ENCODE results near the gene ARMC2.
"Not testable (repeated sequence)": the region's sequence is repeated elsewhere in the genome, so short reads cannot be mapped to it uniquely, and the experiment has no call there.

Gene ARMC2

DNA sequence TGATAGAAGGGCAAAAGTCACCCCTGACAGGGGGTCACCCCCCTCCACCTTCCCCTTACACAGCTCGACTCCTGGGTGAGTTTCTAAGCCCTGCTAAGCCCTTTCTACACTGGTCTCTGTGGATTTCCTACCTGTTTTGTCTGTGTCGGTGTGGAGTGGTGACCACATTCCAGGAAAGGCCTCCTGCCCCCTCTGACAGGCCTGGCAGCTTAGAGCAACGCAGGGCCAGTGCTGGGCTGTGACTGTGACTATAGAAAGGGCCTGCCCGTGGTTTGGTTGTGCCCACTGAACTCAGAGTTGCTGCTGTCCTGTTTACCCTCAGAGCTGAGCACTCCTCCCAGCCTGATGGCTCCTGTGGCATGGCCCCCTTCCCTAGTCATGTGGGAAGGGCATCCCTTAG, 109.0 kb downstream of the ARMC2 start:
- no peak for DNase-seq

DNA sequence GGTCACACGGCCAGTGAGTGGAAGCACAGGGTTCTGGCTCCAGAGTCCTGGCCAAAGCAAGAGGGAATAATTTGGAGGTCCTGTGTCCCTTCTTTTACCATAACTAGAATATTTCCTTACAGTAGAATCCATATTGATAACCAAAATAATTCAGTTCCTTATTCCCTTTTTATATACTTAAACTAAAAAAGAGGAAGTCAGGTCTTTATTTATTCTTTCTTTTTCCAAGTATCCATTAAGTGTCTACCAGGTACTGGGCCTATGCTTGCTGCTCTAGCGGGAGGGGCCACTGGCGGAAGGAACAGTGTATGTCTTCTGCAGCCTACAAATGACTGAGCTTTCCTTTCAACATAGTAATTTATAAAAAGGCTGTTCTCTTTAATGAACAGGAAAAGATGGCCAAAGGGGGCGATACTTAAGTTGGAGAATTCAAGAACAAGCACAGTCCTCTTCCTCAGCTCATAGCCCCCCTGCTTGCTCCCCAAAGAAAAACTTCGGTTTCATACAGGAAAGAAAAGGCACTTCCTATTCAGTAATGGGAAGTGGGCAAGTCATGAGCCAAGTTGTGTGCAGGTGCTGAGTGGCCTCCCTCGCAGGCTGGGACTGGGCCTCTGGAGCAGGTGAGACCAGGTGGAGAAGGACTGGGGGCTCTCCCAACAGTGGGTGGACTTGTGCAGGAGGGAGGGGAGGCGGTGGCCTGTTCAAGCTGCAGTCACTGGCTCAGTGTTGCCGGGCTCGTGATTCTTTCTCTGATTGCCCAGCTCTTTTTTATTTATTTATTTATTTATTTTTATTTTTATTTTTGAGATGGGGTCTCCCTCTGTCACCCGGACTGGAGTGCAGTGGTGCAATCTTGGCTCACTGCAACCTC, 110.9 kb downstream of the ARMC2 start:
- DNase-seq: no peak

DNA sequence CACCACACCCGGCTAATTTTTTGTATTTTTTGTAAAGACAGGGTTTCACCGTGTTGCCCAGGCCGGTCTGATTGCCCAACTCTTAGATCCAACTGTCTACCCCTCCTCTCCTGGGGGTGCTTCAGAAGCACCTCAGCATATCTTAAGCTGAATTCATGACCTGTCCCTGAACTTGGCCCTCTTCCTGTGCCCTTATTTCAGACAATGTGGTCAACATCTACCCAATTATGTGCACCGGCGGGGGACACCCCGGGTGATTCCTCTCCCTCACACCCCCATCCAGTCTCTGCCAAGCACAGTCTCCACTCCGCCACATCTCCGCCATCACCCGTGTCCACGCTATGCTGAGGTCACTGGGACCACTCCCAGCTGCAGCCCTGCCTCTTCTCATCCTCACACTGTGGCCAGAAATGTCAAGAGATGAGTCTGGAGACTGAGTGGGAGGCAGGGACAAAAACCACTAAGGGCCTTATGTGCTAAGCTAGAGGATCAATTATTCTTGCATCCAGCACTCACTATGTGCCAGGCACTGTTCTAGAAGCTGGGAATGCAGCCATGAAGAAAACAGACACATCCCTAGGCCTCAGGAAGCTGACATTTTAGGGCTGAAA, 111.9 kb downstream of the ARMC2 start:
- no peak for DNase-seq

DNA sequence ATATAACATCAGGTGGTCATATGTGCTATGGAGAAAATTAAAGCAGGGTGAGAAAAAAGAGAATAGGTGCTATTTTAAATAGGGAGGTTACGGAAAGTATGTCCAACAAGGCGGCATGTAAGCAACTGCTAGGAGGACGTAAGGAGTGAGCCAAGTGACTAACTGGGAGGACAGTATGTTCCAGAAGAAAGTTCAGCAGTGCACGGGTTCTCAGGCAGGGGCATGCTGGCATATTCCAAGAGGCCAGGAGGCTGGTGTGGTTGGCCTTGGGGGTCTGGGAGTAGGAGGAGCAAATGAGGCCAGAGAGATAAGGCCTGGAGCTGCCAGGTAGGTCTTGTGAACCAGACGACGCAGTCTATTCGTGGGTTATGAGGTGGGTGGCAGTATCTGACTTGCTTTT, 112.4 kb downstream of the ARMC2 start:
- no peak for DNase-seq

DNA sequence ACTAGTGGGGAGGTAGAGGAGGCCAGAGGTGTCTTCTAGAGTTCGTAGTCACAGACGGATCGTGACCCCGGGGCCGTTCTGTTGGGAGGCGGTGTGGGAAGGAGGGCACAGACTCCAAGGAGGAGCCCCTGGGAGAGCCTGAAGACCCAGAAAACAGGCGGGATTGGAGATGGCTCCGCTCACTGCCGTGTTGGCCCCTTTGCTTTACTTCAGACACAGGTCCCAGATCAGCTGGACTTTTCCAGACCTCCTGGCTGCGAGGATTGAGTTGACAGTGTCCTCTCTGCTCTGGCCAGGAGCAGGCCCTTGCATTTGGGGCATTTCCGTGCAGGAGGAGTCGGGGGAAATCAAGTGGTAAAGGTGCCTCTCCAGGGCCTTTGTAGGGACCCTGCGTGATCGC, 112.9 kb downstream of the ARMC2 start:
- DNase-seq: no peak

DNA sequence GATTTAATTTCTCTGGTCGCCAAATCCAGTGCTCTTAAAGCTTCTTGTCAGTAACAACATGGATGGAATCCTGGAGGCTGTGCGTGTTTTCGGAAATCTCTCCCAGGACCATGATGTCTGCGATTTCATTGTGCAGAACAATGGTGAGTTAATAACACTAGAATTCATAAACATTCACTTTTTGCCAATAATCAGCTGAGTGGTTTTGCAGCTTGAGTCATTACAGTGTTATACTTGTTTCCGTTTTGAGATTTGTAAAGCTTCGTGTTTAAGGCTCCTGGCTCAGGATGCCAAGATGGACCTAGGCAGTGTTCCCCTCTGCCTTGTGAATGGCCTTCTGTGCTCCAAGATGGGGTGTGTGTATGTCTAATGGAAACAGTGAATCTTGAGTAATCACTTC, 113.8 kb downstream of the ARMC2 start:
- DNase-seq: peak; percentile 28

DNA sequence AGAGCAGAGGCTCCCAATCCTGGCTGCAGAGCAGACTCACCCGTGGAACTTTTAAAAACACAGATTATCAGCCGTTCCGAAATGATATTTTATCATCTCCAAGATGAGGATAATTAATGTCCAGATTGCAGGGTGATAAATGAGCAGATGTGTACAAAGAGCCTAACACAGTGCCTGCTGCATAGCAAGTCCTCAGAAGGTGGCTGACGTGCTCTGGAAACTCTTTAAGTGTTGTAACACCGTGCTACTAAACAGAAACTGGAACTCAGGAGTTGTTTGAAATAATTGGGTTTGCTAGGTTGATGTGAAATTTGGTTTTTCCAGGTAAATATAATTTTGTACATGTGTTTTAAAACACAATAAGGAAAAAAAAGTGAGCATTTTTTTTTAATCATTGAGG, 118.0 kb downstream of the ARMC2 start:
- no peak for DNase-seq

DNA sequence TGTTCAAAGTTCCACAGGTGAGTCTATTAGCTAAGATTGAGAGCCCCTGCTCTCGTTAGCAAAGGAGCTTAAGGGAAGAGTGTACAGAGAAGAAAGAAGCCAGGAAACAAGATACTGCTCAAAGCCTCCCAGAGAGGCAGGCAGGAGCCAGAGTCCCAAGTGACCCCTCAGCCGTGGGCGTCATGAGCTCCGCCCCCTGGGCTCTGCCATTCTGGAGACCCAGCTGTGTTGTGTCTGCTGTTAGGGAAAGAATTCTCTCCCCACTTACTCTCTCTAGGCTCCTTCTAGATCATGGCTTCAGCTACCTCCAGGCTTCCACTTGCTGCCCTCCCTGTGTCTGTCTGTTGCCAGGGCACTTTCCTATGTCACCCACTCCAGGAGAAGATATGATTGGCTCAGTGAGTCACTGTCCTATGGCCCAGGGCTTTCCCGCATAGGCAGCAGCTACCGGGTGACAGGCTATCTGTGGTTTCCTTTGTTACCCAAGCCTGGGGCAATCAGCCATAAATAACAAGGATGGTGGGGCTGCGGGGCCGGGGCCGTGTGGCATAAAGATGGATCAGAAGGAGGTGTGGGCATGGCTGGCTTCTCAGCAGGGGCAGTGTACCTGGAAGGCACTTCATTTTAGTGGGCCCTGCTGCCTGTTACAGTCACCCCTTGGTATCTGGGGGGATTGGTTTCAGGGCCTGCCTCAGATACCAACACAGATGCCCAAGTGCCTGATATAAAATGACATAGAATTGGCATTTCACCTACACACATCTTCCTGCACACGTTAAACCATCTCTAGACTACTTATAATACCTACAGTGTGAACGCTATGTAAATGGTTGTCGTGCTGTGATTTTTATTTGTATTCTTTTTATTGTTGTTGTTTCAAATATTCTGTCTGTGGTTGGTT, 118.9 kb downstream of the ARMC2 start:
- DNase-seq: peak; percentile 69

DNA sequence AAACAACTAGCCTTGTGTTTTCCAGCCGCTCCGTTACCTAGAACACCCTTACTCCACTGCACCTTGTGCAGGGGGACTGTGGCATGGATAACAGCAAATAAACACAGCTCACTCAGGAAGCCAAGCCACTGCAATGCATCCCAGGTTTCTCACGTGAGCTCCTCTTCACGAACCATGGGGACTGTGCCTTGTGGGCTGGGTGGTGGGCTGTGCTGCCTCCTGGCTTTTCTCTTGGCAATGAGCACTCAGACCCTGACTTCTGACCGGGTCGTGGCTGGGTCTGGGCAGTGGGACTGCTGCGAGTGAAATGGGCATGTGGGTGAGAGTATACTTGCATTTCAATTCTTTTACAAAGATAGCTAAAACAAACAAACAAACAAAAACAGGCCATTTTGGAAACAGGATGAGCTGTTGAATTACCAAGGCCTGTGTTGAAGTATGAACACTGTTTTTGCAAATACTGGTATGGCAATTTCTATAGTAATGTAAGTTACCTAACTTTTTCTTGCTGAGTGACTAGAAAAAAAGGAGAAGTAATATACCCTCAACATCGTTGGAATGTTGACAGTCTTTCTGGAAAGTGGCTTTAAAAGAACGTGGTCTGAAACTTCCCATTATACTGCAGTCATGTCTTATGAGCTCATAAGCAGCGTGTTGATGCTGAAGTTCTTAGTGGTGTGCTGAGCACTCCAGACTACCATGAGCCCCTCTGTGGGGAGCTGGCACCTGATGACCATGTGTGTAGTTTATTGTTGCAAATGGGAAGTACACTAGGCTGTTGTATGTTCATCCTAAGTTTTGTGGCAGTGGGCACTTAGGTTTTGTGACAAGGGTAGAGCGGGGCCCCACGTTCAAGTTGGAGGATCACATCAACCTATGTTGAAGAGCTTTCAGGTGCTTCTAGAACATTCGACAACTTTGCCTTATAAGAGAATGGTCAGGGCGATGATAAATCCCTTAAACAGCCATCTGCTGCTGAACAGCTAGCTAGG, 120.4 kb downstream of the ARMC2 start:
- DNase-seq: no peak

DNA sequence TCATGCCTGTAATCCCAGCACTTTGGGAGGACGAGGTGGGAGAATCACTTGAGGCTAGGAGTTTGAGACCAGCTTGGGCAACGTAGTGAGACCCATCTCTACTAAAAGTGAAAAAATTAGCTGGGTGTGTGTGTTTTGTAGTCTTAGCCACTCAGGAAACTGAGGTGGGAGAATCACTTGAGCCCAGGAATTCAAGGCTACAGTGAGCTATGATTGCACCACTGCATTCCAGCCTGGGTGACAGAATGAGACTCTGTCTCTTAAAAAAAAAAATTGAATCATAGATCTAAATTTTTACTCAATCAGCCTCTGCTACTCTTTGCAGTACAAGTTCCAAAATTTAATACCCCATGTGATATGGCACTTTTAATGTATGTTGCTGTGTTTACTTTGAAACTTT, 121.6 kb downstream of the ARMC2 start:
- DNase-seq: no peak

DNA sequence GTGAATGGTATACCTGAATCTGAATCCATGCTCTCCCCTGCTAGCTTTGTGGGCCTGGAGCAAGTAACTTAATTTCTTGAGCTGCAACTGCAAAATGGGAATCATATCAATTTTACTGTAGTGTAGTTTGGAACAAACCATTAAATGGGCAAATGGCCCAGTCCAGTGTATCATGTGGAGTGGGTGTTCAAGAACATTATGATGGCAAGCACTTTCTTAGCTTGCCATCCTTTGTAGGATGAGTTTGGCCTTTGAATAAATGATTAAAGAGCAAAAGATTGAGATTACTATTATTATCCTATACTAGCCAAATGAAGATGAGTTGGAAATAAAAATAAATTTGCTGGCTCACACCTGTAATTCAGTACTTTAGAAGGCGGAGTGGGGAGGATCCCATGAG, 126.0 kb downstream of the ARMC2 start:
- no peak for DNase-seq

DNA sequence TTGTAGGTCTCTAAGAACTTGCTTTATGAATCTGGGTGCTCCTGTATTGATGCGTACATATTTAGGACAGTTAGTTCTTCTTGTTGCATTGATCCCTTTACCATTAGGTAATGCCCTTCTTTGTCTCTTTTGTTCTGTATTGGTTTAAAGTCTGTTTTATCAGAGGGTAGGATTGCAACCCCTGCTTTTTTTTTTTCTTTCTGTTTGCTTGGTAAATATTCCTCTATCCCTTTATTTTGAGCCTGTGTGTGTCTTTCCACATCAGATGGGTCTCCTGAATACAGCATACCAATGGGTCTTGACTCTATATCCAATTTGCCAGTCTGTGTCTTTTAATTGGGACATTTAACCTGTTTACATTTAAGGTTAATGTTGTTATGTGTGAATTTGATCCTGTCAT, 130.4 kb downstream of the ARMC2 start:
- DNase-seq: not testable (repeated sequence)

DNA sequence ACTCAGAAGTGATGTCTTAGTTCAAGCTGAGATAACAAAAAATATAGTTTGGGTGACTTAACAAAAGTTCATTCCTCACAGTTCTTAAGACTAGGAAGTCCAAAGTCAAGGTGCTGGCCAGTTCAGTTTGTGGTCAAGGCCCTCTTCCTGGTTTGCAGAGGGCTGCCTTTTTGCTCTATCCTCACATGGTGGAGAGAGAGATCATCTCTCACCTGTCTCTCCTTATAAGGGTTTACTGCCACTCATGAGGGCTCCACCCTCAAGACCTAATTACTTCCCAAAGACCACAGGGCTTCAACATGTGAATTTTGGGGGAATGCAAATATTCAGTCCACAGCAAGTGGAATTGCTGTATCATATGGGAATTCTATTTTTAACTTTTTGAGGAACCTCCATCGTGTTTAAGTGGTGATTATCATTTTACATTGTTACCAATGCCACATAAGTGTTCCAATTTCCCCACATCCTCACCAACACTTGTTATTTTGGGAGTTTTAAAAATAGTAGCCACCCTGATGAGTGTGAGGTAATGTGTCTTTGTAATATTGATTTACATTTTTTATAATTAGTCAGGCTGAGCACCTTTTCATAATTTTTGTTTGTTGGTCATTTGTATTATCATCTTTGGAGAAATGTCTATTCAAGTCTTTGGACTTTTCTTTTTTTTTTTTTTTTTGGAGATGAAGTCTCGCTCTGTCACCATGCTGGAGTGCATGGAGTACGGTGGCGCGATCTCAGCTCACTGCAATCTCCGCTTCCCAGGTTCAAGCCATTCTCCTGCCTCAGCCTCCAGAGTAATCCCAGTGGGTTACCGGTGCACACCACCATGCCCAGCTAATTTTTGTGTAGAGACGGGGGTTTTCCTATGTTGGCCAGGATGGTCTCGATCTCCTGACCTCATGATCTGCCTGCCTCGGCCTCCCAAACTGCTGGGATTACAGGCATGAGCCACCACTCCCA, 134.2 kb downstream of the ARMC2 start:
- no peak for DNase-seq

DNA sequence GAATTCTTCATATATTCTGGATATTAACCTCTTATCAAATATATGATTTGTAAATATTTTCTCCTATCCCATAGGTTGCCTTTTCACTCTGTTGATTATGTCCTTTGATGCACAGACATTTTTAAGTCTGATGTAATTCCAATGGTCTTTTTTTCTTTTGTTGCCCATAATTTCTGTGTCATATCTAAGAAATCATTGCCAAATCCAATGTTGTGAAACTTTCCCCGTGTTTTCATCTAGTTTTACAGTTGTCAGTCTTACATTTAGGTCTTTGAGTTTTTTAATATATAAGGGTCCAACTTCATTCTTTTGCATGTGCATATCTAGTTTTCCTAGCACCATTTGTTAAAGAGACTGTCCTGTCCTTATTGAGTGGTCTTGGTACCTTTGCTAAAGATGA, 134.9 kb downstream of the ARMC2 start:
- DNase-seq: no peak

DNA sequence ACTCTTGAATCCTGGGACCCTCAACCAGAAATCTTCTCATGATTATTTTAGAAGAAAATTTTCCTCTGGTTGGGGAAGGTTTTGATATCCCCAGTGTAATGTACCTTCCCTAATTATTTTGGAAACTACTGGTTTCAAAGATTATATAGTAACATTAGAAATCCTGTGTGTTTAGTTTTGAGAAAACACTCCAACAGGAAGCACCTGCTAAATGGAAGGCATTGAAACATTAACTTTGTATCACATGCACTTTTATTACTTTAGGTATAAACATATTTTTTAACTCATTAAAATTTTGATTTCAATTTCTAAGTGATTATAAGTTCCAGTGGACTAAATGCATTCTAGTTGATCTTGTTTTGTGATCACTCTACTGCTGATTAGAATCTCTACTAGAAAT, 137.1 kb downstream of the ARMC2 start:
- no peak for DNase-seq

DNA sequence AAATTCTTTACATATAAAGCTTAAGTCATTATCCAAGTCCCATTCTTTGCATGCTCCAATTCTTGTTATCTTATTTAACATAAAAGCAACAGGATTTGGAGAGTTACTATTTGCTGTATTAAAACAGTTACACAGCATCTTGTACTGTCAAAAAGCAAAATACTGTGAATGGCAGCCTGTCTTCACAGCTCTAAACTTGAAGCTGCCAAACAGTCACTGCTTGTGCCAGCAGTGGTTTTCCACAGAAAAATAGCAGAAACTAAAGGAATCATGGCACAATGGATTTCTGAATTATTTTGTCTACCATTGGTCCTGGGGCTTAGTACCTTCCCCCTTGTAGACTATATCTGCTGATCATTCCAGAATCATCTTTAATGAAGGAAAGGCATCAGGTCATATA, 138.9 kb downstream of the ARMC2 start:
- DNase-seq: no peak

DNA sequence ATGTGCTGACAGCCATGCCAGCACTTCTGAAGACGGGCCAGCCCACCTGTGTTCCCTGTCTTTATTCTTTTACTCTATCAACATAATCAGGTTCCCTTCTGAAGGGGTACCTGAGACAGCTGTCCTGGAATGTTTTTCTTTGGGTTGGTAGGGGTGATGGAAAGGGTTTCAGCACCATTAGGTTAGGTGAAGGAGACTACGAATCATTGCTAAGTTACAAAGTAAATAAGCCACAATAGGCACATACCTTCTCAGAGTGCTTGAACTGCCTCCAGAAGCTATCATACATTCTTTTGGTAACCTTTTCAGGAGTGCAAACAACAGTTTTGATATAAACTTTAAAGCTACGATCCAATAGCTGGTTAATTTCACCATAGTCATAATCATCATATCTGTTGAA, 140.1 kb downstream of the ARMC2 start:
- DNase-seq: no peak

DNA sequence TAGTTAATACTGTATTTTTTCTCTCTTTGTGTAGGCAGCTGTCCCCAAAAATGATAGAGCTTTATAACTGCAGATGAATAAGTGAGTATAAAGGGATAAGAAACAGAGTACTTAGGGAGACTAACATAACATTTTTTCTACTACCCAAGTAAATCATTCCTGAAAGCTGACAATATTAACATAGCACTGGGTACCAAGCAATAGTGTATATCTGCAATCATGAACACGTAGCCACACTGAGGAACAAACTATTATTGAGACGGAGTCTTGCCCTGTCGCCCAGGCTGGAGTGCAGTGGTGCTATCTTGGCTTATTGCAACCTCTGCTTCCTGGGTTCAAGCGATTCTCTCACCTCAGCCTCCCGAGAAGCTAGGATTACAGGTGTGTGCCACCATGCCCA, 140.5 kb downstream of the ARMC2 start:
- no peak for DNase-seq

DNA sequence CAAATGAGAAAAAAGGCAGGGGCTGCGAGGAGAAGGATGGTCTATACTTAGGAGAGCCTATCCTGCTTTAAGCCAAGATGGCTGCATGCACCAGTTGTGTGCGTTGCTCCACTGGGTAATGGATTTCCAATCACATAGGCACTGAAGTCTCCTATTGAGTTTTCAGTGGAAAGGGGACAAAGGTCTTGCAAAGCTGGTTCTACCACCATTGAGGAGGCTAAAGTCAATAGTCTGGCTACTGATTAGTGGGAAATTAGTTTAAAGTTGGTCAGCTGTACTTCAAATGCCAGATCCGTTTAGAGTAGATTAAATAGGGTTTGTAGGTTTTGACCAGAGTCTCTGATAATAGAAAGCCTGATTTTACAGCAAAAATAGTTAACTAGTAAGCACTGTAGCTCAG, 141.5 kb downstream of the ARMC2 start:
- DNase-seq: no peak

DNA sequence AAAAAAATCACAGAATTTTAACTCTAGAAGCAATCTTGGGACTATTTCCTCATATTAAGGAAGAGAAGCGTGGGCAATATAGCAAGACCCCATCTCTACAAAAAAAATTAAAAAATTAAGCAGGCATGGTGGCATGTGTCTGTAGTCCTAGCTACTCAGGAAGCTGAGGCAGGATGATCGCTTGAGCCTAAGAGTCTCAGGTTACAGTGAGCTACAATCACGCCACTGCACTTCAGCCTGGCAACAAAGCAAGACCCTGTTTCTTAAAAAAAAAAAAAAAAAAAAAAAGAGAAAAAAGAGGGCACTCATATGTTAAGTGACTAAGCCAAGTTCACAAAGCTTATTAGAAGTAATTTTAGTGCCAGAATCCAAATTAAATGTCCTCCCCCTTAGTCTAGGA, 145.7 kb downstream of the ARMC2 start:
- DNase-seq: no peak

DNA sequence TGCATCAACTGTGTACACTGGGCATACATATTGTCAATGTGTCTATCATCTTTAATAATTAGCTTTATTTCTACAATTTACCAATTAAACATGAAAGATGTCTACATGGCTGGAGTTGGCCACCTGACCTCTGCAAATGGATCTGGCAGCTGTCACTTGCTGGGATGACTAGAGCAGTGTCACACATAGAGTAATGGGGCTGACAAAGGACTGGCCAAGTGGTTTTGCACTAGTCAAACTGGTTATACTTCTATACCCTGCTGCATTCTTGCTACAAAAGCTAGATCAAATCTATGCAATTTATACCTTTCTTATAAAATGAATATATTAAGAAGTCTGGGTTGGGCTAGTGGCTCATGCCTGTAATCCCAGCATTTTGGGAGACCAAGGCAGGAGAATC, 147.1 kb downstream of the ARMC2 start:
- no peak for DNase-seq

All from eye (tissue), 1 donor.